Sigmoid colon (tissue), 4 donors: Measurements from ENCODE around the gene ACSM4.

Experiments used
- CTCF ChIP-seq, 4 experiments: fragments of 450-650 bp in 3 of 4; fragments of 200-600 bp in 1 of 4; IDR thresholded peaks; one replicate each; pipeline ENCODE4 v1.5.1; 2016 to 2019; ENCODE audit warnings: antibody characterized with exemption in 4 of 4, mild to moderate bottlenecking in 3 of 4, moderate library complexity in 2 of 4
- POLR2A ChIP-seq, 2 donors: fragments of 450-650 bp; IDR thresholded peaks; one replicate each; pipeline ENCODE4 v1.6.1; 2016; ENCODE audit warnings: antibody characterized with exemption in 2 of 2, mild to moderate bottlenecking in 2 of 2, moderate library complexity in 2 of 2
- POLR2AphosphoS5 ChIP-seq, 4 donors: sonication (generic); formaldehyde crosslinking; IDR thresholded peaks; one replicate each; pipeline ENCODE4 v1.6.1; 2017; ENCODE audit warnings: antibody characterized with exemption in 4 of 4

- TF ChIP-seq POLR2AphosphoS5 (IDR thresholded peaks at IDR 0.05) (no peak), CTCF (IDR thresholded peaks at IDR 0.05) (no peak), POLR2A (IDR thresholded peaks at IDR 0.05) (no peak)
These were observed 17.8 kb downstream of the ACSM4 start for GRCh38 chr12:7321624-7322023.
